Endodermal cell (in vitro differentiated cells): ENCODE measurements around the gene PTPRN2. TPM values are rescaled to one million over a fixed set of nuclear protein-coding genes. Genes with fewer than 3 reads are reported as not detected.
"Not testable (repeated sequence)": the region's sequence is repeated elsewhere in the genome, so short reads cannot be mapped to it uniquely, and the experiment has no call there.

ENCODE experiments used
- DNase-seq: peaks from one replicate; pipeline ENCODE4 v3.0.0-alpha.2; 2017
- H3K27ac ChIP-seq: 2 replicates; pipeline ENCODE4 v1.5.1; 2013; ENCODE audit warnings: mild to moderate bottlenecking, low read depth, low read length, moderate library complexity
- H3K27me3 ChIP-seq: 2 replicates; pipeline ENCODE4 v1.6.1; 2013; ENCODE audit warnings: mild to moderate bottlenecking, low read length, moderate library complexity; ENCODE audit not compliant: insufficient read depth, control insufficient read depth, poor library complexity, severe bottlenecking
- H3K36me3 ChIP-seq: 2 replicates; pipeline ENCODE4 v1.7.0; 2013; ENCODE audit warnings: mild to moderate bottlenecking, low read length, moderate library complexity; ENCODE audit not compliant: control insufficient read depth, insufficient read depth
- H3K4me1 ChIP-seq: one replicate; pipeline ENCODE4 v1.7.0; 2013; ENCODE audit warnings: low read length; ENCODE audit not compliant: control insufficient read depth, insufficient read depth
- H3K4me3 ChIP-seq: 2 replicates; pipeline ENCODE4 v1.5.1; 2013; ENCODE audit warnings: mild to moderate bottlenecking, low read length, moderate library complexity
- H3K9ac ChIP-seq: 2 replicates; pipeline ENCODE4 v1.6.1; 2013; ENCODE audit warnings: mild to moderate bottlenecking, low read length, moderate library complexity; ENCODE audit not compliant: poor library complexity, severe bottlenecking; ENCODE audit errors: extremely low read depth
- H3K9me3 ChIP-seq: 2 replicates; pipeline ENCODE4 v1.6.1; 2013; ENCODE audit warnings: mild to moderate bottlenecking, low read length, moderate library complexity; ENCODE audit not compliant: control insufficient read depth
- H3K27ac Mint-ChIP-seq: 2 replicates; pipeline ENCODE4 v1.8.0; 2020; ENCODE audit warnings: mixed read lengths
- H3K27me3 Mint-ChIP-seq: 2 replicates; pipeline ENCODE4 v1.8.0; 2021; ENCODE audit warnings: mild to moderate bottlenecking, mixed read lengths; ENCODE audit not compliant: insufficient read depth
- H3K36me3 Mint-ChIP-seq: 2 replicates; pipeline ENCODE4 v1.8.0; 2020; ENCODE audit warnings: low read depth, mixed read lengths
- H3K4me1 Mint-ChIP-seq: 2 replicates; pipeline ENCODE4 v1.8.0; 2020; ENCODE audit warnings: mixed read lengths
- H3K4me3 Mint-ChIP-seq: 2 replicates; pipeline ENCODE4 v1.8.0; 2020; ENCODE audit warnings: mild to moderate bottlenecking, moderate library complexity, mixed read lengths
- H3K9me3 Mint-ChIP-seq: 2 replicates; pipeline ENCODE4 v1.8.0; 2020; ENCODE audit warnings: mild to moderate bottlenecking, mixed read lengths
- CTCF ChIP-seq: fragments of 200-600 bp; sonication (generic); conservative IDR thresholded peaks from 2 replicates; pipeline ENCODE4 v1.5.0; 2021; ENCODE audit warnings: antibody characterized with exemption, mild to moderate bottlenecking
- WGBS, 2 experiments: methylation state at CpG; one replicate each; pipeline versions ENCODE4 v1.1.5 to v1.1.7; 2013; ENCODE audit warnings: missing lambda C conversion rate in 2 of 2, mixed read lengths in 1 of 2; ENCODE audit not compliant: insufficient coverage in 1 of 2, insufficient read length in 1 of 2; 5-methylcytosine and 5-hydroxymethylcytosine counted together
- total RNA-seq, 2 donors: library from RNA; stranded (reverse); fragmentation: NEBNext Ultra II Directional in 1 of 2; extraction: Animal tissue kit (Norgen Biotek cat#: 25700) in 1 of 2; gene quantifications; 2 replicates in 1 of 2; 3 replicates in 1 of 2; pipeline ENCODE4 v1.2.1, GENCODE V29; 2021

Gene PTPRN2
- total RNA-seq, 2 donors from 2014 or later = 0.69 to 1.2 TPM

GRCh38 chr7:158150234-158150633, 437.4 kb downstream of the PTPRN2 start:
- no peak overlapping the region for H3K4me3 ChIP-seq
- Mint-ChIP-seq H3K9me3 (peaks cover 27% of the 10 kb centered on the region), H3K4me1 (no peaks in the 10 kb centered on the region)

GRCh38 chr7:158147431-158147830, 440.2 kb downstream of the PTPRN2 start:
- Histone ChIP-seq H3K9me3 (peaks cover 94% of the 10 kb centered on the region), H3K4me3 (peak overlapping the region; percentile 79)
- WGBS, 2 experiments = 90 to 94% methylated on average over 16 to 18 of the region's 18 CpGs
- DNase-seq, H3K27ac Mint-ChIP-seq, H3K36me3 ChIP-seq, H3K4me3 Mint-ChIP-seq, H3K4me1 Mint-ChIP-seq, H3K9ac ChIP-seq, H3K27me3 Mint-ChIP-seq, H3K27ac ChIP-seq, H3K4me1 ChIP-seq, H3K36me3 Mint-ChIP-seq, H3K27me3 ChIP-seq: not testable (repeated sequence)
- H3K9me3 Mint-ChIP-seq = peaks cover 29% of the 10 kb centered on the region

More at GRCh38 chr7:158150234-158150633, 437.4 kb downstream of the PTPRN2 start:
- H3K36me3 ChIP-seq = no peaks in the 10 kb centered on the region
- Mint-ChIP-seq H3K27ac (no peak overlapping the region), H3K36me3 (no peaks in the 10 kb centered on the region), H3K27me3 (no peaks in the 10 kb centered on the region), H3K4me3 (no peak overlapping the region)
- no peak for TF ChIP-seq CTCF
- no peaks in the 10 kb centered on the region for H3K27me3 ChIP-seq
- H3K27ac ChIP-seq = no peak overlapping the region
- DNase-seq = no peak
- peaks cover 93% of the 10 kb centered on the region for H3K9me3 ChIP-seq
- H3K4me1 ChIP-seq = no peaks in the 10 kb centered on the region
- 84 to 90% methylated on average over 5 to 7 of the region's 7 CpGs for WGBS, 2 experiments
- no peak overlapping the region for H3K9ac ChIP-seq

GRCh38 chr7:158145370-158145769, 442.3 kb downstream of the PTPRN2 start:
- H3K27ac Mint-ChIP-seq = no peak overlapping the region
- TF ChIP-seq CTCF = no peak
- Histone ChIP-seq H3K4me3 (peak overlapping the region; percentile 53), H3K9me3 (peaks cover 90% of the 10 kb centered on the region), H3K27me3 (no peaks in the 10 kb centered on the region), H3K27ac (no peak overlapping the region), H3K4me1 (no peaks in the 10 kb centered on the region), H3K36me3 (no peaks in the 10 kb centered on the region), H3K9ac (no peak overlapping the region)
- DNase-seq = no peak
- H3K4me3 Mint-ChIP-seq = no peak overlapping the region
- no peaks in the 10 kb centered on the region for H3K27me3 Mint-ChIP-seq
- H3K9me3 Mint-ChIP-seq = peaks cover 22% of the 10 kb centered on the region
- H3K4me1 Mint-ChIP-seq = no peaks in the 10 kb centered on the region
- H3K36me3 Mint-ChIP-seq = no peaks in the 10 kb centered on the region
- 77 to 87% methylated on average over 4 to 13 of the region's 13 CpGs for WGBS, 2 experiments
